Stimulated activated CD8-positive, alpha-beta memory T cell treated with anti-CD3 and anti-CD28 coated beads, Interleukin-12 subunit alpha, Interleukin-12 subunit beta, amount 100 ng/mL, for 4 hours (primary cell): ENCODE data around the gene LIPA.

ENCODE experiments used
- DNase-seq: peaks from one replicate; pipeline ENCODE4 v3.0.0-alpha.2; 2020; ENCODE audit warnings: low read depth

The LIPA gene

GRCh38 chr10:89164920-89165319 lies 86.7 kb downstream of the LIPA start:
- DNase-seq: no peak

GRCh38 chr10:89164080-89164479 lies 87.5 kb downstream of the LIPA start:
- no peak for DNase-seq
